ENCODE measurements around the gene ARHGAP1. TPM values are rescaled to one million over a fixed set of nuclear protein-coding genes. Genes with fewer than 3 reads are reported as not detected.

Gene ARHGAP1
- total and polyA plus RNA-seq, 2 of the 13 experiments (the other 11 are each of a cell fraction or from before 2014, with no cell fraction given): 18.6 to 30.3 TPM

- no peak for TF ChIP-seq ZNF281 (CRISPR knock-in tag; IDR thresholded peaks at IDR 0.05; ENCODE audit: borderline replicate concordance)
- 0 out of 2 replicates have a peak, but pooled peaks have one; percentile 64 for TF ChIP-seq ZNF83 (CRISPR knock-in tag; IDR thresholded peaks at IDR 0.05; ENCODE audit: borderline replicate concordance)
- TF ChIP-seq MIER3 (CRISPR knock-in tag; IDR thresholded peaks at IDR 0.05; ENCODE audit: borderline replicate concordance): 0 out of 2 replicates have a peak, but pooled peaks have one; percentile 14
- TF ChIP-seq ZNF614 (CRISPR knock-in tag; IDR thresholded peaks at IDR 0.05; ENCODE audit: borderline replicate concordance): peak; percentile 69; the same call in 1 of the 2 replicates
- TF ChIP-seq GABPA (IDR thresholded peaks at IDR 0.05; ENCODE audit: low read depth, low read length): no peak
- 0 out of 2 replicates have a peak, but pooled peaks have one; percentile 33 for TF ChIP-seq GABPA (CRISPR knock-in tag; IDR thresholded peaks at IDR 0.05; ENCODE audit: low read depth)
- peak; percentile 61 for TF ChIP-seq SAP130 (CRISPR knock-in tag; IDR thresholded peaks at IDR 0.05; ENCODE audit: low read depth)
- peak; percentile 59; the same call in 1 of the 2 replicates for TF ChIP-seq ERF (CRISPR knock-in tag; IDR thresholded peaks at IDR 0.05)
- peak; percentile 51; the same call in 1 of the 2 replicates for TF ChIP-seq MLX (CRISPR knock-in tag; IDR thresholded peaks at IDR 0.05)
- TF ChIP-seq ZNF564 (CRISPR knock-in tag; IDR thresholded peaks at IDR 0.05): 0 out of 2 replicates have a peak, but pooled peaks have one; percentile 28
- 0 out of 2 replicates have a peak, but pooled peaks have one; percentile 4 for TF ChIP-seq ZNF563 (CRISPR knock-in tag; IDR thresholded peaks at IDR 0.05)
- TF ChIP-seq SSRP1 (CRISPR knock-in tag; IDR thresholded peaks at IDR 0.05): no peak
- TF ChIP-seq ZNF747 (CRISPR knock-in tag; IDR thresholded peaks at IDR 0.05; ENCODE audit: borderline replicate concordance): peak; percentile 65; the same call in 1 of the 2 replicates
These were observed 4.8 kb downstream of the ARHGAP1 start (continued) for GRCh38 chr11:46695345-46696211.

All from HepG2 (cell line).